GM21381 (cell line): ENCODE measurements around the gene GNAO1.

ENCODE experiments used
- ATAC-seq: cut with Tn5 transposase; IDR thresholded peaks from one replicate; pipeline ENCODE4 v1.9.1; 2021; ENCODE audit warnings: mild to moderate bottlenecking, moderate library complexity; ENCODE audit not compliant: unreplicated experiment

GNAO1 gene

GRCh38 chr16:56234737-56235136 lies 43.4 kb downstream of the GNAO1 start:
- ATAC-seq, result no peak

- no peak for ATAC-seq
Measured at GRCh38 chr16:56237451-56237930, 46.2 kb downstream of the GNAO1 start.

GRCh38 chr16:56238188-56238587 lies 46.9 kb downstream of the GNAO1 start:
- ATAC-seq, result no peak

- ATAC-seq, result no peak
Measured at GRCh38 chr16:56241596-56241995, 50.3 kb downstream of the GNAO1 start.

- ATAC-seq, result no peak
Measured at GRCh38 chr16:56242740-56243139, 51.5 kb downstream of the GNAO1 start.

- ATAC-seq, result no peak
Measured at GRCh38 chr16:56244612-56245011, 53.3 kb downstream of the GNAO1 start.

- ATAC-seq, result no peak
Measured at GRCh38 chr16:56245197-56245596, 53.9 kb downstream of the GNAO1 start.

- ATAC-seq, result no peak
Measured at GRCh38 chr16:56246051-56246817, 54.9 kb downstream of the GNAO1 start.

GRCh38 chr16:56247018-56247417 lies 55.7 kb downstream of the GNAO1 start:
- ATAC-seq, result no peak

GRCh38 chr16:56247808-56248207 lies 56.5 kb downstream of the GNAO1 start:
- ATAC-seq, result no peak

GRCh38 chr16:56252835-56253234 lies 61.5 kb downstream of the GNAO1 start:
- ATAC-seq, result no peak

- no peak for ATAC-seq
Measured at GRCh38 chr16:56255904-56256303, 64.6 kb downstream of the GNAO1 start.

- no peak for ATAC-seq
Measured at GRCh38 chr16:56257239-56257638, 66.0 kb downstream of the GNAO1 start.

GRCh38 chr16:56257666-56258342 lies 66.5 kb downstream of the GNAO1 start:
- ATAC-seq, result no peak

- no peak for ATAC-seq
Measured at GRCh38 chr16:56258508-56259424, 67.5 kb downstream of the GNAO1 start.

- no peak for ATAC-seq
Measured at GRCh38 chr16:56259425-56259779, 68.1 kb downstream of the GNAO1 start.

- no peak for ATAC-seq
Measured at GRCh38 chr16:56260378-56261160, 69.3 kb downstream of the GNAO1 start.

- no peak for ATAC-seq
Measured at GRCh38 chr16:56261656-56262055, 70.4 kb downstream of the GNAO1 start.

GRCh38 chr16:56262148-56262547 lies 70.9 kb downstream of the GNAO1 start:
- ATAC-seq, result no peak

- ATAC-seq, result no peak
Measured at GRCh38 chr16:56262551-56263245, 71.4 kb downstream of the GNAO1 start.
